Mesenchymal stem cell (in vitro differentiated cells and primary cell): Measurements from ENCODE around the gene DDX52.

Source experiments
- DNase-seq: peaks from one replicate; pipeline ENCODE4 v3.0.0-alpha.2; 2013
- H2AFZ ChIP-seq: one replicate; pipeline ENCODE4 v1.6.1; 2013; ENCODE audit warnings: low read depth, mild to moderate bottlenecking, control low read depth, inconsistent platforms, low read length, moderate library complexity
- H2AK5ac ChIP-seq: 2 replicates; pipeline ENCODE4 v1.6.1; 2013; ENCODE audit warnings: low read length, moderate library complexity, mild to moderate bottlenecking, inconsistent platforms; ENCODE audit not compliant: severe bottlenecking
- H2BK120ac ChIP-seq: one replicate; pipeline ENCODE4 v1.6.1; 2013; ENCODE audit warnings: low read depth, mild to moderate bottlenecking, inconsistent platforms, low read length, moderate library complexity
- H2BK12ac ChIP-seq, 2 experiments: one replicate each; pipeline ENCODE4 v1.6.1; 2013; ENCODE audit warnings: inconsistent platforms in 2 of 2, low read length in 2 of 2, mild to moderate bottlenecking in 2 of 2, moderate library complexity in 2 of 2, control low read depth in 1 of 2
- H2BK15ac ChIP-seq: one replicate; pipeline ENCODE4 v1.6.1; 2013; ENCODE audit warnings: mild to moderate bottlenecking, low read depth, inconsistent platforms; ENCODE audit not compliant: poor library complexity, severe bottlenecking
- H2BK5ac ChIP-seq: 2 replicates; pipeline ENCODE4 v1.6.1; 2013; ENCODE audit warnings: low read depth, mild to moderate bottlenecking, low read length, control low read depth, inconsistent platforms; ENCODE audit not compliant: poor library complexity, severe bottlenecking
- H3K14ac ChIP-seq, 2 experiments: one replicate each; pipeline ENCODE4 v1.6.1; 2013; ENCODE audit warnings: inconsistent platforms in 2 of 2, low read length in 2 of 2, control low read depth in 1 of 2, mild to moderate bottlenecking in 1 of 2, moderate library complexity in 1 of 2
- H3K18ac ChIP-seq, 2 experiments: one replicate each; pipeline ENCODE4 v1.6.1; 2013; ENCODE audit warnings: inconsistent platforms in 2 of 2, low read length in 2 of 2, control low read depth in 1 of 2, low read depth in 1 of 2, mild to moderate bottlenecking in 1 of 2
- H3K23ac ChIP-seq, 2 experiments: one replicate each; pipeline ENCODE4 v1.6.1; 2013; ENCODE audit warnings: inconsistent platforms in 2 of 2, low read length in 2 of 2, mild to moderate bottlenecking in 2 of 2, moderate library complexity in 2 of 2, control low read depth in 1 of 2
- H3K27ac ChIP-seq: 2 replicates; pipeline ENCODE4 v1.5.1; 2013; ENCODE audit warnings: mild to moderate bottlenecking, moderate library complexity, low read length, control low read depth, inconsistent platforms; ENCODE audit not compliant: poor library complexity, severe bottlenecking
- H3K27me3 ChIP-seq, 2 experiments: 2 replicates each; pipeline versions ENCODE4 v1.6.1 to v1.7.0; 2013; ENCODE audit warnings: low read length in 2 of 2, mild to moderate bottlenecking in 2 of 2, moderate library complexity in 2 of 2, control low read depth in 1 of 2, inconsistent platforms in 1 of 2; ENCODE audit not compliant: control insufficient read depth in 1 of 2, insufficient read depth in 1 of 2
- H3K36me3 ChIP-seq, 2 experiments: 2 replicates each; pipeline versions ENCODE4 v1.6.1 to v1.7.0; 2013; ENCODE audit warnings: low read length in 2 of 2, control low read depth in 1 of 2, inconsistent platforms in 1 of 2, low read depth in 1 of 2, mild to moderate bottlenecking in 1 of 2; ENCODE audit not compliant: insufficient read depth in 2 of 2, control insufficient read depth in 1 of 2
- H3K4ac ChIP-seq, 2 experiments: one replicate each; pipeline ENCODE4 v1.6.1; 2013; ENCODE audit warnings: inconsistent platforms in 2 of 2, low read length in 2 of 2, mild to moderate bottlenecking in 2 of 2, moderate library complexity in 2 of 2, control low read depth in 1 of 2, low read depth in 1 of 2
- H3K4me1 ChIP-seq: 2 replicates; pipeline ENCODE4 v1.6.1; 2013; ENCODE audit warnings: low read depth, low read length, control low read depth; ENCODE audit not compliant: control insufficient read depth, insufficient read depth
- H3K4me2 ChIP-seq: 2 replicates; pipeline ENCODE4 v1.6.1; 2013; ENCODE audit warnings: low read length, mild to moderate bottlenecking, inconsistent platforms; ENCODE audit not compliant: poor library complexity, severe bottlenecking
- H3K4me3 ChIP-seq, 2 experiments: 2 replicates each; pipeline versions ENCODE4 v1.5.1 to v1.7.0; 2013; ENCODE audit warnings: low read length in 2 of 2, mild to moderate bottlenecking in 2 of 2, control low read depth in 1 of 2, low read depth in 1 of 2; ENCODE audit not compliant: insufficient read depth in 1 of 2
- H3K79me1 ChIP-seq: replicated peaks from 2 replicates; pipeline ENCODE4 v1.6.1; 2013; ENCODE audit warnings: mild to moderate bottlenecking, control low read depth, low read length, inconsistent platforms; ENCODE audit not compliant: poor library complexity, severe bottlenecking
- H3K9ac ChIP-seq: 2 replicates; pipeline ENCODE4 v1.7.0; 2013; ENCODE audit warnings: mild to moderate bottlenecking, low read length, moderate library complexity
- H3K9me3 ChIP-seq: 2 replicates; pipeline ENCODE4 v1.7.0; 2013; ENCODE audit warnings: mild to moderate bottlenecking, low read length; ENCODE audit not compliant: control insufficient read depth
- H4K8ac ChIP-seq: one replicate; pipeline ENCODE4 v1.6.1; 2013; ENCODE audit warnings: inconsistent platforms, mild to moderate bottlenecking, low read length, moderate library complexity
- H4K91ac ChIP-seq: one replicate; pipeline ENCODE4 v1.6.1; 2013; ENCODE audit warnings: mild to moderate bottlenecking, low read length, inconsistent platforms
- WGBS: methylation state at CpG from one replicate; pipeline ENCODE4 v1.1.7; 2013; ENCODE audit warnings: mixed read lengths; 5-methylcytosine and 5-hydroxymethylcytosine counted together

The DDX52 gene

DNA sequence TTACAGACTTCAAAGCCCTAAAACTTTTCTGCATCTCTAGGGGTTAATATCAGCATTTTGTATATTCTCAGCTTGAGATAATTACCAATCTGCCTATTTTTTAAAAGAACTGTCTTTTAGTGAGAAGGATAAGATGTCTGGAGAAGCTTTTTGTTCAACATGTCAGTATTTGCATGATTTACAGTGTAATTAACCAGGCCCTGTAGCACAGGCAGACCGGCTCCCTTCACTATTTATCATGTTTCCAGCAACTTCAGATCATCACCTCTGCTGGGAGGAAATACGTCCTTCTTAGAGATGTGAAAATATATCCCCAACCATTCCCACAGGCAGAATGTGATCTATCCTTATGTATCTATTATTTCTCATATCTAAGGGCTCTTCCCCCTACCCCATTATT is 8.6 kb upstream of the DDX52 start:
- Histone ChIP-seq H3K4ac (no peak overlapping the region), H2BK12ac (no peak overlapping the region), H2BK15ac (no peak overlapping the region), H3K4me1 (peaks cover 1% of the 10 kb centered on the region), H3K23ac (no peak overlapping the region), H3K4me2 (no peak overlapping the region), H3K18ac (no peak overlapping the region), H3K9me3 (no peaks in the 10 kb centered on the region), H2AFZ (no peak overlapping the region), H3K4me3 (no peak overlapping the region), H3K79me1 (no peaks in the 10 kb centered on the region), H3K14ac (no peak overlapping the region), H3K9ac (no peak overlapping the region), H2BK5ac (no peak overlapping the region), H4K91ac (no peak overlapping the region), H2AK5ac (no peak overlapping the region), H2BK120ac (no peak overlapping the region), H3K36me3 (no peaks in the 10 kb centered on the region), H4K8ac (no peak overlapping the region), H3K27me3 (peaks cover 0 to 12% of the 10 kb centered on the region in 2 experiments), H3K27ac (no peak overlapping the region)
- no peak for DNase-seq
- WGBS, result 44% methylated on average over 2 of the region's 2 CpGs

DNA sequence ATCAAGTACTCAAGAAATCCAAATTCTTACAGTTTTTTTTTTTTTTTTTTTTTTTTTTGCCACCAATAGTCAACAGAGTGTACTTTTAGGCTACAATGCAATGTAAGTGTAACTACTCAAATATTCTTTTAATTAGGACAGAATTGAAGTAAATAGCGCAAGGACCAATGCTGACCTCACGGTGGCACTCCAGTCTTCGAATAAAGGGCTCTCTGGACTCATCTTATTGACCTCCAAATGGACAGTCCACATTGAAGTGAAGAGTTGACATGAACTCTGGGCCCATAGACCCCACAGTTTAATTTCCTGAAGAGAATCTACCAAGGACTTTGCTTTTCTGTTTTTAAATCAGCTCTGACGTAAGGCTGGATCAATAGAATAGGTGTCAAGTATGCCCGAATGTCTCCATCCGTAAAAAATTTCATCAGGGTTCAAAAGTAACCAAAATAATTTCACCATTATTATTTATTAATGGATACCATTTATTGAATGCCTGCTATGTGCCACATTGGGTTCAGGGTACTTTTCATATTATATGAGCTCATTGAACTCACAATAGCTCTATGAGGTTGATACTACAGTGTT is 7.3 kb upstream of the DDX52 start:
- H3K4ac ChIP-seq, result no peak overlapping the region
- H3K4me3 ChIP-seq, result no peak overlapping the region
- 46% methylated on average over 4 of the region's 6 CpGs for WGBS
- H2BK5ac ChIP-seq, result no peak overlapping the region
- H3K18ac ChIP-seq, result no peak overlapping the region
- peak; percentile 69 for DNase-seq
- peaks cover 0 to 25% of the 10 kb centered on the region in 2 experiments for H3K27me3 ChIP-seq
- no peak overlapping the region for H4K91ac ChIP-seq
- H3K27ac ChIP-seq, result no peak overlapping the region
- no peak overlapping the region for H3K4me2 ChIP-seq
- H3K9me3 ChIP-seq, result no peaks in the 10 kb centered on the region
- no peak overlapping the region for H3K23ac ChIP-seq
- H4K8ac ChIP-seq, result no peak overlapping the region
- peaks cover 1% of the 10 kb centered on the region for H3K4me1 ChIP-seq
- no peak overlapping the region for H2BK12ac ChIP-seq
- H2BK120ac ChIP-seq, result no peak overlapping the region
- no peak overlapping the region for H3K9ac ChIP-seq
- no peak overlapping the region for H2AFZ ChIP-seq
- H2AK5ac ChIP-seq, result no peak overlapping the region
- no peaks in the 10 kb centered on the region for H3K36me3 ChIP-seq
- no peaks in the 10 kb centered on the region for H3K79me1 ChIP-seq
- no peak overlapping the region for H2BK15ac ChIP-seq
- no peak overlapping the region for H3K14ac ChIP-seq

DNA sequence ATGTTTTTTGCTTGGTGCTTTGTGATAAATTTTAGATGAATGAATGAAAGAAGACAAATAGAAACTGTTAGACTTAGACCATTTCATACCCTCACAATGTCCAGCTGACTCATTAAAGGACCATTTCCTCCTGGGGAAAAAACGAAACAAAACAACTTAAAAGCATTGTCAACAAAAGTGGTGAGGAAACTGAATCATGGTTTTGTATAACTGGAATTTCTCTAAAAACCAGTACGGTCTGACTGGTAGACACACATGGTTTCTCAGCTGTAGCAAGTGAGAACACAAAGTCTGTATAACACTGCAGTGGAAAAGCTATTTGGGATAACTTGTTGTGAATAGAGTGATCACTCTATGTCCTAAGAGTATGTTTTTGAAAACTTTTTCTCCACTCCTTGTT is 5.3 kb upstream of the DDX52 start:
- Histone ChIP-seq H3K4me2 (no peak overlapping the region), H3K4me3 (no peak overlapping the region), H3K23ac (no peak overlapping the region), H2AK5ac (no peak overlapping the region), H3K36me3 (no peaks in the 10 kb centered on the region), H3K9ac (peak overlapping the region; percentile 19), H2BK12ac (no peak overlapping the region), H3K4ac (no peak overlapping the region), H2BK5ac (no peak overlapping the region), H2AFZ (no peak overlapping the region), H2BK120ac (no peak overlapping the region), H3K79me1 (no peaks in the 10 kb centered on the region), H3K14ac (no peak overlapping the region), H2BK15ac (no peak overlapping the region), H4K91ac (no peak overlapping the region), H4K8ac (no peak overlapping the region), H3K4me1 (peaks cover 1% of the 10 kb centered on the region), H3K27ac (peak overlapping the region; percentile 78), H3K18ac (peak overlapping the region in 1 of 2 experiments; percentile 45), H3K9me3 (no peaks in the 10 kb centered on the region), H3K27me3 (peaks cover 0 to 34% of the 10 kb centered on the region in 2 experiments)
- 0% methylated on average over 1 of the region's 2 CpGs for WGBS
- DNase-seq, result peak; percentile 81

DNA sequence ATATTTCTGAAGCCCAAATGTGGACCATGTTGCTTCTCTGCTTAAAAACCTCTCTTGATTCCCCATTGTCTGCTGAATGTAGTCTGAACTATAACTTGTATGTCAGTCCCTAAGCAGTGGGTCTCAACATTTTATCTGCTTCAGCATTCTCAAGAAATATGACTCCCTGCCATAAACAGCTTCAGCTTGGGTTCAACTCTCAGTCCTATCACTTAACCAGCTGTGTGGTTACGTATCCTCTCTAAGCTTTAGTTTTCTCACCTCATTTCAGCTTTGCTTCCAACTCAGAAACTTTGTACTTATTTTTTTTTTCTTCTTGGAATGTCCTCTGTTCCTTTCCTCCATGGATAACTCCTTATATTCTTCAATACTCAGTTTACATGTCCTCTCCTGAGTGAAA is 4.6 kb upstream of the DDX52 start:
- no peak overlapping the region for H2AK5ac ChIP-seq
- H3K27me3 ChIP-seq, result peaks cover 0 to 34% of the 10 kb centered on the region in 2 experiments
- WGBS, result 95% methylated on average over 1 of the region's 1 CpG
- no peak overlapping the region for H3K4ac ChIP-seq
- no peaks in the 10 kb centered on the region for H3K36me3 ChIP-seq
- H4K8ac ChIP-seq, result no peak overlapping the region
- H4K91ac ChIP-seq, result no peak overlapping the region
- H2BK15ac ChIP-seq, result no peak overlapping the region
- H3K4me2 ChIP-seq, result no peak overlapping the region
- H3K23ac ChIP-seq, result no peak overlapping the region
- H3K9ac ChIP-seq, result no peak overlapping the region
- H2BK120ac ChIP-seq, result no peak overlapping the region
- H3K4me3 ChIP-seq, result no peak overlapping the region
- H3K18ac ChIP-seq, result no peak overlapping the region
- no peak overlapping the region for H2BK5ac ChIP-seq
- no peaks in the 10 kb centered on the region for H3K79me1 ChIP-seq
- no peak overlapping the region for H2BK12ac ChIP-seq
- H3K14ac ChIP-seq, result no peak overlapping the region
- no peaks in the 10 kb centered on the region for H3K9me3 ChIP-seq
- no peak for DNase-seq
- H3K27ac ChIP-seq, result peak overlapping the region; percentile 78
- H3K4me1 ChIP-seq, result peaks cover 1% of the 10 kb centered on the region
- no peak overlapping the region for H2AFZ ChIP-seq
